OCI-LY7 (cell line): Measurements from ENCODE around the gene ZNF697.

ENCODE experiments used
- CTCF ChIP-seq: fragments of 200-600 bp; sonication (generic); conservative IDR thresholded peaks from 2 replicates; pipeline ENCODE4 v1.5.1; 2014; ENCODE audit warnings: mild to moderate bottlenecking, antibody characterized with exemption, low read length, moderate library complexity, mixed read lengths
- EZH2phosphoT487 ChIP-seq: fragments of 200-600 bp; sonication (generic); IDR thresholded peaks from 2 replicates; pipeline ENCODE4 v1.6.1; 2018; ENCODE audit warnings: low read depth, borderline replicate concordance, mild to moderate bottlenecking, mixed run types, antibody characterized with exemption, low read length, moderate library complexity, mixed read lengths

- no peak for TF ChIP-seq CTCF
- TF ChIP-seq EZH2phosphoT487: no peak
These were observed 49.5 kb upstream of the ZNF697 start for GRCh38 chr1:119697598-119697997.
